Nephron progenitor cell (in vitro differentiated cells): ENCODE measurements around the gene GJB4.
"Not testable (repeated sequence)": the region's sequence is repeated elsewhere in the genome, so short reads cannot be mapped to it uniquely, and the experiment has no call there.

Experiments
- DNase-seq: peaks from one replicate; pipeline ENCODE4 v3.0.0; 2021
- H3K27ac Mint-ChIP-seq: 2 replicates; pipeline ENCODE4 v1.8.0; 2021; ENCODE audit warnings: mild to moderate bottlenecking, moderate library complexity, mixed read lengths
- H3K27me3 Mint-ChIP-seq: 2 replicates; pipeline ENCODE4 v1.8.0; 2021; ENCODE audit warnings: mild to moderate bottlenecking, low read depth, mixed read lengths; ENCODE audit not compliant: poor library complexity
- H3K36me3 Mint-ChIP-seq: 2 replicates; pipeline ENCODE4 v1.8.0; 2021; ENCODE audit warnings: low read depth, mixed read lengths
- H3K4me1 Mint-ChIP-seq: 2 replicates; pipeline ENCODE4 v1.8.0; 2021; ENCODE audit warnings: mixed read lengths
- H3K4me3 Mint-ChIP-seq: 2 replicates; pipeline ENCODE4 v1.8.0; 2021; ENCODE audit warnings: mild to moderate bottlenecking, moderate library complexity, mixed read lengths
- H3K9me3 Mint-ChIP-seq: 2 replicates; pipeline ENCODE4 v1.8.0; 2021; ENCODE audit warnings: mild to moderate bottlenecking, moderate library complexity, mixed read lengths
- CTCF ChIP-seq: fragments of 200-600 bp; sonication (generic); IDR thresholded peaks from 2 replicates; pipeline ENCODE4 v1.5.0; 2021; ENCODE audit warnings: antibody characterized with exemption

GJB4 gene

GRCh38 chr1:34736692-34737091 lies 22.8 kb upstream of the GJB4 start:
- no peak overlapping the region for H3K27ac Mint-ChIP-seq
- no peak for TF ChIP-seq CTCF
- no peak for DNase-seq
- no peaks in the 10 kb centered on the region for H3K9me3 Mint-ChIP-seq
- H3K4me3 Mint-ChIP-seq = no peak overlapping the region
- peaks cover 23% of the 10 kb centered on the region for H3K27me3 Mint-ChIP-seq
- no peaks in the 10 kb centered on the region for H3K36me3 Mint-ChIP-seq
- peaks cover 5% of the 10 kb centered on the region for H3K4me1 Mint-ChIP-seq

GRCh38 chr1:34737236-34737635 lies 22.3 kb upstream of the GJB4 start:
- H3K27me3 Mint-ChIP-seq = peaks cover 23% of the 10 kb centered on the region
- H3K27ac Mint-ChIP-seq, H3K9me3 Mint-ChIP-seq, H3K4me1 Mint-ChIP-seq, H3K36me3 Mint-ChIP-seq, DNase-seq, H3K4me3 Mint-ChIP-seq: not testable (repeated sequence)

- Mint-ChIP-seq H3K36me3 (no peaks in the 10 kb centered on the region), H3K27me3 (peaks cover 24% of the 10 kb centered on the region), H3K9me3 (no peaks in the 10 kb centered on the region), H3K4me3 (no peak overlapping the region), H3K27ac (no peak overlapping the region), H3K4me1 (peaks cover 5% of the 10 kb centered on the region)
- DNase-seq = no peak
- no peak for TF ChIP-seq CTCF
These were observed 19.9 kb upstream of the GJB4 start for GRCh38 chr1:34739613-34740012.

- Mint-ChIP-seq H3K9me3 (no peaks in the 10 kb centered on the region), H3K36me3 (no peaks in the 10 kb centered on the region), H3K27me3 (peaks cover 30% of the 10 kb centered on the region), H3K4me3 (no peak overlapping the region), H3K4me1 (peaks cover 5% of the 10 kb centered on the region), H3K27ac (no peak overlapping the region)
- no peak for TF ChIP-seq CTCF
- DNase-seq = peak; percentile 31
These were observed 19.2 kb upstream of the GJB4 start for GRCh38 chr1:34740161-34740868.

GRCh38 chr1:34742667-34743270 lies 16.8 kb upstream of the GJB4 start:
- no peaks in the 10 kb centered on the region for H3K36me3 Mint-ChIP-seq
- H3K4me1 Mint-ChIP-seq = peaks cover 5% of the 10 kb centered on the region
- no peaks in the 10 kb centered on the region for H3K9me3 Mint-ChIP-seq
- no peak overlapping the region for H3K27ac Mint-ChIP-seq
- DNase-seq = peak; percentile 95
- TF ChIP-seq CTCF = peak; percentile 97
- H3K4me3 Mint-ChIP-seq = no peak overlapping the region
- peaks cover 25% of the 10 kb centered on the region for H3K27me3 Mint-ChIP-seq

- no peak for DNase-seq
- H3K27ac Mint-ChIP-seq = no peak overlapping the region
- no peaks in the 10 kb centered on the region for H3K9me3 Mint-ChIP-seq
- no peak overlapping the region for H3K4me3 Mint-ChIP-seq
- no peaks in the 10 kb centered on the region for H3K36me3 Mint-ChIP-seq
- peaks cover 26% of the 10 kb centered on the region for H3K27me3 Mint-ChIP-seq
- peaks cover 5% of the 10 kb centered on the region for H3K4me1 Mint-ChIP-seq
- TF ChIP-seq CTCF = no peak
These were observed 15.8 kb upstream of the GJB4 start for GRCh38 chr1:34743775-34744174.
